ENCODE measurements around the gene MIS18A. TPM values are rescaled to one million over a fixed set of nuclear protein-coding genes. Genes with fewer than 3 reads are reported as not detected.
A peak's percentile ranks its signal among the peaks of the same experiment; 100 is the strongest.

Gene MIS18A
- total RNA-seq, 1 experiment from 2014 or later, result 55.9 TPM

DNA sequence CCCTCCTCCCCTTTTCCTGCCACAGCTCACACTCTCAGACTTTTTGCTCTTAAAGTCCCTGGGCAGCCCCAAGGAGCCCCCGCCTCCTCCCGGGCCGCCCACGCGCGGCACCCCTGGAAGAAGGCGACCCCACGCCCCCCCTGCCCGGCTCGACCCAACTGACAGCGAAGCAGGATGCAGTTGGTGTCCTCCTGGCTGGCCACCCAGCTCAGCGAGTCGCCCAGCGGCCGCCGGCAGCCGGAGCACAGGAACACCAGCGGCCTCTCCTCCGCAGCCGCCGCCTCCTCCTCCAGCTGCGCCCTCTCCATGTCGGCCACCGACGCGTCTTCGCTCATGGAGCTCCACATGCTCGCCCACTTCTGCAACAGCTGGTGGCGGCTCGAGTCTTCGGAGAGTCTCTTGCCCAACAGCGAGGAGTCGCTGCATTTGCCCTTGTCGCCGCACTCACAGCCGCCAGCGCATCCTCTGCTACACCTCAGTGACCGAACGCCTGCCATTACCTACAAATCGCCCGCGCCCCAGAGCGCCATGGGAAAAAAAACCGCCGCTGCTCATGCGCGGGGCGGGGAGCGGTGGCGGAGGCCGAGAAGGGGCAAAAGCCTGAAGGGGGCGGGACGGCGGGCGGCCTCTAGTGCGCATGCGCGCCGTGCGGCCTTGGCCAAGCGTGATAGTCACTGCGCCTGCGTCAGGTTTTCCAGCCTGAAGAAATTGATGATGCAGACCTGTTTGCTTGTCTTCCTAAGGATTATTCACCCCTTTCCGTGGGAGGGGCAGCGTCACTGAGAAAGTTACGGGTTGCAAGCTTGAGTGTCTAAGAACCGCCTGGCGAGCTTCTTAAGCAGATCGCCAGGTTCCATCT lies at the start of gene MIS18A (continued):
- TF ChIP-seq NR2C2 (CRISPR knock-in tag; IDR thresholded peaks at IDR 0.05) (no peak), MYBL2 (CRISPR knock-in tag; IDR thresholded peaks at IDR 0.05) (peak; percentile 70), GABPB1 (CRISPR knock-in tag; IDR thresholded peaks at IDR 0.05) (peak; percentile 22; the same call in 1 of the 2 replicates), ZNF423 (CRISPR knock-in tag; IDR thresholded peaks at IDR 0.05) (no peak), NFATC4 (CRISPR knock-in tag; IDR thresholded peaks at IDR 0.05) (no peak), MXD4 (CRISPR knock-in tag; IDR thresholded peaks at IDR 0.05; ENCODE audit: borderline replicate concordance) (no peak), ZNF232 (CRISPR knock-in tag; IDR thresholded peaks at IDR 0.05) (peak; percentile 75; the same call in 1 of the 2 replicates), GRHL2 (CRISPR knock-in tag; IDR thresholded peaks at IDR 0.05; ENCODE audit: insufficient replicate concordance, severe bottlenecking) (no peak), IRF2 (CRISPR knock-in tag; IDR thresholded peaks at IDR 0.05; ENCODE audit: borderline replicate concordance, low read depth) (no peak), FOXP1 (CRISPR knock-in tag; IDR thresholded peaks at IDR 0.05; ENCODE audit: borderline replicate concordance) (peak; percentile 55; the same call in 1 of the 2 replicates), FOXJ3 (CRISPR knock-in tag; IDR thresholded peaks at IDR 0.05; ENCODE audit: borderline replicate concordance) (no peak)
- TF ChIP-seq, protein P1, sequence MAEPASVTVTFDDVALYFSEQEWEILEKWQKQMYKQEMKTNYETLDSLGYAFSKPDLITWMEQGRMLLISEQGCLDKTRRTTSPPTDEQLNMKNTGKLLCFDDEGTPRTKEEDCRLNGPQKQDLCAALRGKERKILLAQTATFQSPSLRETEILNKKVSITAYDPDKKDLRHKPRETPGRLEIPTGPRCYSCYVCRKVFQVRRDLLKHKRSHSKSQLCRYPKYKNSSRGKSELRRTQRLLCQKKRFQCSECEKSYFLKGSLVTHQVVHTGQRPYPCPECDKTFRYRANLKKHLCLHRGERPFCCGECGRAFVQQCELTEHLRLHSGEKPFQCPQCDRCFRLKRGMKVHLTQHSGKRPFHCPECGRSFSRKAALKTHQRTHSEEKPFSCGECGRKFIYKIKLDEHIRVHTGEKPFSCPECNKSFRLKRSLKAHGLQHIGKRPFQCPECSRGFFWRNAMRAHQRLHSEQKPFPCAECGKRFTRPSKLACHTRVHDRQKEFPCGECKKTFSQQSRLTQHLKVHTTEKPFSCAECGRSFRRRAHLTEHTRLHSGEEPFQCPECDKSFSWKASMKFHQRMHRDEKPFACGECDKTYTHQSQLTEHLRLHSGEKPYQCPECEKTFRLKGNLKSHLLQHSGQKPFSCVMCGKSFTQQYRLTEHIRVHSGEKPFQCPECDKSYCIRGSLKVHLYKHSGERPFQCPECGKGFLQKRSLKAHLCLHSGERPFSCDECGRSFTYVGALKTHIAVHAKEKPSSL (CRISPR knock-in tag; conservative IDR thresholded peaks at IDR 0.05), result no peak
- TF ChIP-seq, protein P2, sequence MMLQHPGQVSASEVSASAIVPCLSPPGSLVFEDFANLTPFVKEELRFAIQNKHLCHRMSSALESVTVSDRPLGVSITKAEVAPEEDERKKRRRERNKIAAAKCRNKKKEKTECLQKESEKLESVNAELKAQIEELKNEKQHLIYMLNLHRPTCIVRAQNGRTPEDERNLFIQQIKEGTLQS (CRISPR knock-in tag; conservative IDR thresholded peaks at IDR 0.05), result no peak
- TF ChIP-seq, protein P3, sequence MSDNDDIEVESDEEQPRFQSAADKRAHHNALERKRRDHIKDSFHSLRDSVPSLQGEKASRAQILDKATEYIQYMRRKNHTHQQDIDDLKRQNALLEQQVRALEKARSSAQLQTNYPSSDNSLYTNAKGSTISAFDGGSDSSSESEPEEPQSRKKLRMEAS (CRISPR knock-in tag; IDR thresholded peaks at IDR 0.05), result peak; percentile 63; the same call in 1 of the 2 replicates
- TF ChIP-seq, protein P4, sequence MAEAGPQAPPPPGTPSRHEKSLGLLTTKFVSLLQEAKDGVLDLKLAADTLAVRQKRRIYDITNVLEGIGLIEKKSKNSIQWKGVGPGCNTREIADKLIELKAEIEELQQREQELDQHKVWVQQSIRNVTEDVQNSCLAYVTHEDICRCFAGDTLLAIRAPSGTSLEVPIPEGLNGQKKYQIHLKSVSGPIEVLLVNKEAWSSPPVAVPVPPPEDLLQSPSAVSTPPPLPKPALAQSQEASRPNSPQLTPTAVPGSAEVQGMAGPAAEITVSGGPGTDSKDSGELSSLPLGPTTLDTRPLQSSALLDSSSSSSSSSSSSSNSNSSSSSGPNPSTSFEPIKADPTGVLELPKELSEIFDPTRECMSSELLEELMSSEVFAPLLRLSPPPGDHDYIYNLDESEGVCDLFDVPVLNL (CRISPR knock-in tag; IDR thresholded peaks at IDR 0.05; ENCODE audit: borderline replicate concordance, low read depth), result peak; percentile 89
- TF ChIP-seq, protein P5, sequence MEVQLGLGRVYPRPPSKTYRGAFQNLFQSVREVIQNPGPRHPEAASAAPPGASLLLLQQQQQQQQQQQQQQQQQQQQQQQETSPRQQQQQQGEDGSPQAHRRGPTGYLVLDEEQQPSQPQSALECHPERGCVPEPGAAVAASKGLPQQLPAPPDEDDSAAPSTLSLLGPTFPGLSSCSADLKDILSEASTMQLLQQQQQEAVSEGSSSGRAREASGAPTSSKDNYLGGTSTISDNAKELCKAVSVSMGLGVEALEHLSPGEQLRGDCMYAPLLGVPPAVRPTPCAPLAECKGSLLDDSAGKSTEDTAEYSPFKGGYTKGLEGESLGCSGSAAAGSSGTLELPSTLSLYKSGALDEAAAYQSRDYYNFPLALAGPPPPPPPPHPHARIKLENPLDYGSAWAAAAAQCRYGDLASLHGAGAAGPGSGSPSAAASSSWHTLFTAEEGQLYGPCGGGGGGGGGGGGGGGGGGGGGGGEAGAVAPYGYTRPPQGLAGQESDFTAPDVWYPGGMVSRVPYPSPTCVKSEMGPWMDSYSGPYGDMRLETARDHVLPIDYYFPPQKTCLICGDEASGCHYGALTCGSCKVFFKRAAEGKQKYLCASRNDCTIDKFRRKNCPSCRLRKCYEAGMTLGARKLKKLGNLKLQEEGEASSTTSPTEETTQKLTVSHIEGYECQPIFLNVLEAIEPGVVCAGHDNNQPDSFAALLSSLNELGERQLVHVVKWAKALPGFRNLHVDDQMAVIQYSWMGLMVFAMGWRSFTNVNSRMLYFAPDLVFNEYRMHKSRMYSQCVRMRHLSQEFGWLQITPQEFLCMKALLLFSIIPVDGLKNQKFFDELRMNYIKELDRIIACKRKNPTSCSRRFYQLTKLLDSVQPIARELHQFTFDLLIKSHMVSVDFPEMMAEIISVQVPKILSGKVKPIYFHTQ (CRISPR knock-in tag; IDR thresholded peaks at IDR 0.05), result no peak
- TF ChIP-seq, protein P6, sequence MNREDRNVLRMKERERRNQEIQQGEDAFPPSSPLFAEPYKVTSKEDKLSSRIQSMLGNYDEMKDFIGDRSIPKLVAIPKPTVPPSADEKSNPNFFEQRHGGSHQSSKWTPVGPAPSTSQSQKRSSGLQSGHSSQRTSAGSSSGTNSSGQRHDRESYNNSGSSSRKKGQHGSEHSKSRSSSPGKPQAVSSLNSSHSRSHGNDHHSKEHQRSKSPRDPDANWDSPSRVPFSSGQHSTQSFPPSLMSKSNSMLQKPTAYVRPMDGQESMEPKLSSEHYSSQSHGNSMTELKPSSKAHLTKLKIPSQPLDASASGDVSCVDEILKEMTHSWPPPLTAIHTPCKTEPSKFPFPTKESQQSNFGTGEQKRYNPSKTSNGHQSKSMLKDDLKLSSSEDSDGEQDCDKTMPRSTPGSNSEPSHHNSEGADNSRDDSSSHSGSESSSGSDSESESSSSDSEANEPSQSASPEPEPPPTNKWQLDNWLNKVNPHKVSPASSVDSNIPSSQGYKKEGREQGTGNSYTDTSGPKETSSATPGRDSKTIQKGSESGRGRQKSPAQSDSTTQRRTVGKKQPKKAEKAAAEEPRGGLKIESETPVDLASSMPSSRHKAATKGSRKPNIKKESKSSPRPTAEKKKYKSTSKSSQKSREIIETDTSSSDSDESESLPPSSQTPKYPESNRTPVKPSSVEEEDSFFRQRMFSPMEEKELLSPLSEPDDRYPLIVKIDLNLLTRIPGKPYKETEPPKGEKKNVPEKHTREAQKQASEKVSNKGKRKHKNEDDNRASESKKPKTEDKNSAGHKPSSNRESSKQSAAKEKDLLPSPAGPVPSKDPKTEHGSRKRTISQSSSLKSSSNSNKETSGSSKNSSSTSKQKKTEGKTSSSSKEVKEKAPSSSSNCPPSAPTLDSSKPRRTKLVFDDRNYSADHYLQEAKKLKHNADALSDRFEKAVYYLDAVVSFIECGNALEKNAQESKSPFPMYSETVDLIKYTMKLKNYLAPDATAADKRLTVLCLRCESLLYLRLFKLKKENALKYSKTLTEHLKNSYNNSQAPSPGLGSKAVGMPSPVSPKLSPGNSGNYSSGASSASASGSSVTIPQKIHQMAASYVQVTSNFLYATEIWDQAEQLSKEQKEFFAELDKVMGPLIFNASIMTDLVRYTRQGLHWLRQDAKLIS (CRISPR knock-in tag; IDR thresholded peaks at IDR 0.05; ENCODE audit: borderline replicate concordance), result no peak
- TF ChIP-seq, protein P7, sequence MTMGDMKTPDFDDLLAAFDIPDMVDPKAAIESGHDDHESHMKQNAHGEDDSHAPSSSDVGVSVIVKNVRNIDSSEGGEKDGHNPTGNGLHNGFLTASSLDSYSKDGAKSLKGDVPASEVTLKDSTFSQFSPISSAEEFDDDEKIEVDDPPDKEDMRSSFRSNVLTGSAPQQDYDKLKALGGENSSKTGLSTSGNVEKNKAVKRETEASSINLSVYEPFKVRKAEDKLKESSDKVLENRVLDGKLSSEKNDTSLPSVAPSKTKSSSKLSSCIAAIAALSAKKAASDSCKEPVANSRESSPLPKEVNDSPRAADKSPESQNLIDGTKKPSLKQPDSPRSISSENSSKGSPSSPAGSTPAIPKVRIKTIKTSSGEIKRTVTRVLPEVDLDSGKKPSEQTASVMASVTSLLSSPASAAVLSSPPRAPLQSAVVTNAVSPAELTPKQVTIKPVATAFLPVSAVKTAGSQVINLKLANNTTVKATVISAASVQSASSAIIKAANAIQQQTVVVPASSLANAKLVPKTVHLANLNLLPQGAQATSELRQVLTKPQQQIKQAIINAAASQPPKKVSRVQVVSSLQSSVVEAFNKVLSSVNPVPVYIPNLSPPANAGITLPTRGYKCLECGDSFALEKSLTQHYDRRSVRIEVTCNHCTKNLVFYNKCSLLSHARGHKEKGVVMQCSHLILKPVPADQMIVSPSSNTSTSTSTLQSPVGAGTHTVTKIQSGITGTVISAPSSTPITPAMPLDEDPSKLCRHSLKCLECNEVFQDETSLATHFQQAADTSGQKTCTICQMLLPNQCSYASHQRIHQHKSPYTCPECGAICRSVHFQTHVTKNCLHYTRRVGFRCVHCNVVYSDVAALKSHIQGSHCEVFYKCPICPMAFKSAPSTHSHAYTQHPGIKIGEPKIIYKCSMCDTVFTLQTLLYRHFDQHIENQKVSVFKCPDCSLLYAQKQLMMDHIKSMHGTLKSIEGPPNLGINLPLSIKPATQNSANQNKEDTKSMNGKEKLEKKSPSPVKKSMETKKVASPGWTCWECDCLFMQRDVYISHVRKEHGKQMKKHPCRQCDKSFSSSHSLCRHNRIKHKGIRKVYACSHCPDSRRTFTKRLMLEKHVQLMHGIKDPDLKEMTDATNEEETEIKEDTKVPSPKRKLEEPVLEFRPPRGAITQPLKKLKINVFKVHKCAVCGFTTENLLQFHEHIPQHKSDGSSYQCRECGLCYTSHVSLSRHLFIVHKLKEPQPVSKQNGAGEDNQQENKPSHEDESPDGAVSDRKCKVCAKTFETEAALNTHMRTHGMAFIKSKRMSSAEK (CRISPR knock-in tag; IDR thresholded peaks at IDR 0.05; ENCODE audit: borderline replicate concordance), result no peak
- TF ChIP-seq, protein P8, sequence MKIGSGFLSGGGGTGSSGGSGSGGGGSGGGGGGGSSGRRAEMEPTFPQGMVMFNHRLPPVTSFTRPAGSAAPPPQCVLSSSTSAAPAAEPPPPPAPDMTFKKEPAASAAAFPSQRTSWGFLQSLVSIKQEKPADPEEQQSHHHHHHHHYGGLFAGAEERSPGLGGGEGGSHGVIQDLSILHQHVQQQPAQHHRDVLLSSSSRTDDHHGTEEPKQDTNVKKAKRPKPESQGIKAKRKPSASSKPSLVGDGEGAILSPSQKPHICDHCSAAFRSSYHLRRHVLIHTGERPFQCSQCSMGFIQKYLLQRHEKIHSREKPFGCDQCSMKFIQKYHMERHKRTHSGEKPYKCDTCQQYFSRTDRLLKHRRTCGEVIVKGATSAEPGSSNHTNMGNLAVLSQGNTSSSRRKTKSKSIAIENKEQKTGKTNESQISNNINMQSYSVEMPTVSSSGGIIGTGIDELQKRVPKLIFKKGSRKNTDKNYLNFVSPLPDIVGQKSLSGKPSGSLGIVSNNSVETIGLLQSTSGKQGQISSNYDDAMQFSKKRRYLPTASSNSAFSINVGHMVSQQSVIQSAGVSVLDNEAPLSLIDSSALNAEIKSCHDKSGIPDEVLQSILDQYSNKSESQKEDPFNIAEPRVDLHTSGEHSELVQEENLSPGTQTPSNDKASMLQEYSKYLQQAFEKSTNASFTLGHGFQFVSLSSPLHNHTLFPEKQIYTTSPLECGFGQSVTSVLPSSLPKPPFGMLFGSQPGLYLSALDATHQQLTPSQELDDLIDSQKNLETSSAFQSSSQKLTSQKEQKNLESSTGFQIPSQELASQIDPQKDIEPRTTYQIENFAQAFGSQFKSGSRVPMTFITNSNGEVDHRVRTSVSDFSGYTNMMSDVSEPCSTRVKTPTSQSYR (CRISPR knock-in tag; IDR thresholded peaks at IDR 0.05), result no peak; the same call in 1 of the 2 replicates

Data from WTC11 (cell line).